Neural cell (in vitro differentiated cells): ENCODE data around the gene EPC2. TPM values are rescaled to one million over a fixed set of nuclear protein-coding genes. Genes with fewer than 3 reads are reported as not detected.
A peak's percentile ranks its signal among the peaks of the same experiment; 100 is the strongest.

Source experiments
- H2AFZ ChIP-seq: fragments of 200-600, 300-800 bp; sonication (generic), shearing (Covaris generic); 2 replicates; pipeline ENCODE4 v1.6.0; 2014; ENCODE audit warnings: low read depth, mild to moderate bottlenecking, antibody characterized with exemption, low read length, moderate library complexity
- H3F3A ChIP-seq: fragments of 200-600 bp; shearing (Covaris generic); 2 replicates; pipeline ENCODE4 v1.6.1; 2016; ENCODE audit warnings: mild to moderate bottlenecking, moderate library complexity, mixed read lengths, antibody characterized with exemption, low read length; ENCODE audit not compliant: insufficient read depth, poor library complexity, severe bottlenecking
- H3K27ac ChIP-seq: fragments of 200-600, 300-800 bp; sonication (generic), shearing (Covaris generic); 2 replicates; pipeline ENCODE4 v1.5.1; 2014; ENCODE audit warnings: mild to moderate bottlenecking, low read length, moderate library complexity
- H3K27me3 ChIP-seq: fragments of 300-800, 200-600 bp; sonication (generic), shearing (Covaris generic); 2 replicates; pipeline ENCODE4 v1.6.0; 2014; ENCODE audit warnings: mild to moderate bottlenecking, low read depth, low read length, moderate library complexity; ENCODE audit not compliant: insufficient read depth
- H3K36me3 ChIP-seq: fragments of 300-800, 200-600 bp; sonication (generic), shearing (Covaris generic); 2 replicates; pipeline ENCODE4 v1.5.1; 2014; ENCODE audit warnings: mild to moderate bottlenecking, antibody characterized with exemption, low read length, moderate library complexity; ENCODE audit not compliant: insufficient read depth
- H3K4me2 ChIP-seq: fragments of 300-800, 200-600 bp; sonication (generic), shearing (Covaris generic); 2 replicates; pipeline ENCODE4 v1.6.0; 2014; ENCODE audit warnings: mild to moderate bottlenecking, low read length
- H3K4me3 ChIP-seq: fragments of 300-800, 200-600 bp; sonication (generic), shearing (Covaris generic); 2 replicates; pipeline ENCODE4 v1.5.1; 2014; ENCODE audit warnings: mild to moderate bottlenecking, low read length, moderate library complexity
- H3K79me2 ChIP-seq: fragments of 200-600 bp; shearing (Covaris generic); replicated peaks from 2 replicates; pipeline ENCODE4 v1.6.0; 2014; ENCODE audit warnings: mild to moderate bottlenecking, low read length, moderate library complexity; ENCODE audit not compliant: insufficient read depth
- H3K9ac ChIP-seq: fragments of 300-800, 200-600 bp; sonication (generic), shearing (Covaris generic); 2 replicates; pipeline ENCODE4 v1.6.1; 2016; ENCODE audit warnings: mild to moderate bottlenecking, low read length, mixed read lengths
- H3K9me2 ChIP-seq: fragments of 200-600 bp; shearing (Covaris generic); 2 replicates; pipeline ENCODE4 v1.6.1; 2016; ENCODE audit warnings: mild to moderate bottlenecking, low read length, mixed read lengths; ENCODE audit not compliant: insufficient read depth
- H3K9me3 ChIP-seq: fragments of 200-600, 300-800 bp; sonication (generic), shearing (Covaris generic); 2 replicates; pipeline ENCODE4 v1.6.1; 2016; ENCODE audit warnings: mild to moderate bottlenecking, mixed run types, low read length, moderate library complexity, mixed read lengths
- H4K20me1 ChIP-seq: fragments of 200-600 bp; shearing (Covaris generic); 2 replicates; pipeline ENCODE4 v1.6.1; 2016; ENCODE audit warnings: mild to moderate bottlenecking, mixed run types; ENCODE audit not compliant: insufficient read depth
- EP300 ChIP-seq: fragments of 450-650 bp; conservative IDR thresholded peaks from 2 replicates; pipeline ENCODE4 v1.6.1; 2014; ENCODE audit warnings: antibody characterized with exemption, mild to moderate bottlenecking, moderate library complexity; ENCODE audit not compliant: poor library complexity, severe bottlenecking
- EZH2 ChIP-seq: fragments of 200-600, 300-800 bp; shearing (Covaris generic), sonication (generic); IDR thresholded peaks from 2 replicates; pipeline ENCODE4 v1.6.1; 2014; ENCODE audit warnings: antibody characterized with exemption, low read length, borderline replicate concordance, mild to moderate bottlenecking; ENCODE audit not compliant: insufficient read depth, poor library complexity, severe bottlenecking
- MXI1 ChIP-seq: fragments of 450-650 bp; conservative IDR thresholded peaks from 2 replicates; pipeline ENCODE4 v1.6.1; 2014; ENCODE audit warnings: antibody characterized with exemption, mild to moderate bottlenecking; ENCODE audit not compliant: poor library complexity, severe bottlenecking
- POLR2AphosphoS5 ChIP-seq: IDR thresholded peaks from 2 replicates; pipeline ENCODE4 v1.6.1; 2012
- RAD21 ChIP-seq: fragments of 450-650 bp; conservative IDR thresholded peaks from 2 replicates; pipeline ENCODE4 v1.6.1; 2014; ENCODE audit warnings: antibody characterized with exemption, mild to moderate bottlenecking, moderate library complexity
- REST ChIP-seq: IDR thresholded peaks from 2 replicates; pipeline ENCODE4 v1.6.1; 2012; ENCODE audit warnings: borderline replicate concordance
- SMC3 ChIP-seq: fragments of 450-650 bp; conservative IDR thresholded peaks from 2 replicates; pipeline ENCODE4 v1.6.1; 2014; ENCODE audit warnings: antibody characterized with exemption, mild to moderate bottlenecking, moderate library complexity; ENCODE audit not compliant: poor library complexity
- TAF1 ChIP-seq: IDR thresholded peaks from 2 replicates; pipeline ENCODE4 v1.6.1; 2012; ENCODE audit warnings: low read depth
- polyA plus RNA-seq: library from polyadenylated mRNA; depleted of rRNA; stranded (reverse); fragments of >200 nt; gene quantifications from 2 replicates; pipeline ENCODE4 v1.2.3, GENCODE V29; 2014
- TF ChIP-seq, protein P1 (sequence below): fragments of 450-650 bp; IDR thresholded peaks from 2 replicates; pipeline ENCODE4 v1.5.1; 2014; ENCODE audit warnings: antibody characterized with exemption, mild to moderate bottlenecking, moderate library complexity; ENCODE audit not compliant: poor library complexity, severe bottlenecking

The EPC2 gene
- polyA plus RNA-seq, 1 donor from 2014 or later, result 43.9 TPM

- H4K20me1 ChIP-seq, result no peaks in the 10 kb centered on the region
- H3K4me3 ChIP-seq, result no peak overlapping the region
- no peaks in the 10 kb centered on the region for H3K79me2 ChIP-seq
- H3K27ac ChIP-seq, result no peak overlapping the region
- no peaks in the 10 kb centered on the region for H3K36me3 ChIP-seq
- H2AFZ ChIP-seq, result no peak overlapping the region
- TF ChIP-seq MXI1, result no peak
- no peak for TF ChIP-seq TAF1
- no peak for TF ChIP-seq REST
- no peak for TF ChIP-seq RAD21
- no peak for TF ChIP-seq POLR2AphosphoS5
- TF ChIP-seq, protein P1, sequence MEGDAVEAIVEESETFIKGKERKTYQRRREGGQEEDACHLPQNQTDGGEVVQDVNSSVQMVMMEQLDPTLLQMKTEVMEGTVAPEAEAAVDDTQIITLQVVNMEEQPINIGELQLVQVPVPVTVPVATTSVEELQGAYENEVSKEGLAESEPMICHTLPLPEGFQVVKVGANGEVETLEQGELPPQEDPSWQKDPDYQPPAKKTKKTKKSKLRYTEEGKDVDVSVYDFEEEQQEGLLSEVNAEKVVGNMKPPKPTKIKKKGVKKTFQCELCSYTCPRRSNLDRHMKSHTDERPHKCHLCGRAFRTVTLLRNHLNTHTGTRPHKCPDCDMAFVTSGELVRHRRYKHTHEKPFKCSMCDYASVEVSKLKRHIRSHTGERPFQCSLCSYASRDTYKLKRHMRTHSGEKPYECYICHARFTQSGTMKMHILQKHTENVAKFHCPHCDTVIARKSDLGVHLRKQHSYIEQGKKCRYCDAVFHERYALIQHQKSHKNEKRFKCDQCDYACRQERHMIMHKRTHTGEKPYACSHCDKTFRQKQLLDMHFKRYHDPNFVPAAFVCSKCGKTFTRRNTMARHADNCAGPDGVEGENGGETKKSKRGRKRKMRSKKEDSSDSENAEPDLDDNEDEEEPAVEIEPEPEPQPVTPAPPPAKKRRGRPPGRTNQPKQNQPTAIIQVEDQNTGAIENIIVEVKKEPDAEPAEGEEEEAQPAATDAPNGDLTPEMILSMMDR, result no peak
- no peak for TF ChIP-seq EP300
- TF ChIP-seq SMC3, result no peak
- TF ChIP-seq EZH2, result no peak
- H3K9ac ChIP-seq, result no peak overlapping the region
- H3K4me2 ChIP-seq, result no peak overlapping the region
- H3K9me2 ChIP-seq, result no peaks in the 10 kb centered on the region
- no peaks in the 10 kb centered on the region for H3F3A ChIP-seq
- no peaks in the 10 kb centered on the region for H3K27me3 ChIP-seq
- H3K9me3 ChIP-seq, result no peaks in the 10 kb centered on the region
Measured at GRCh38 chr2:148627224-148627623, 17.3 kb upstream of the EPC2 start.

- no peaks in the 10 kb centered on the region for H3K79me2 ChIP-seq
- no peak overlapping the region for H3K9ac ChIP-seq
- H3K27ac ChIP-seq, result no peak overlapping the region
- H2AFZ ChIP-seq, result no peak overlapping the region
- no peaks in the 10 kb centered on the region for H4K20me1 ChIP-seq
- H3K9me3 ChIP-seq, result no peaks in the 10 kb centered on the region
- no peaks in the 10 kb centered on the region for H3K36me3 ChIP-seq
- no peak overlapping the region for H3K4me2 ChIP-seq
- no peak overlapping the region for H3K4me3 ChIP-seq
- H3K9me2 ChIP-seq, result no peaks in the 10 kb centered on the region
- no peaks in the 10 kb centered on the region for H3K27me3 ChIP-seq
- H3F3A ChIP-seq, result no peaks in the 10 kb centered on the region
- TF ChIP-seq SMC3 (no peak), POLR2AphosphoS5 (peak; percentile 62)
Measured at GRCh38 chr2:148634749-148635148, 9.8 kb upstream of the EPC2 start.

DNA sequence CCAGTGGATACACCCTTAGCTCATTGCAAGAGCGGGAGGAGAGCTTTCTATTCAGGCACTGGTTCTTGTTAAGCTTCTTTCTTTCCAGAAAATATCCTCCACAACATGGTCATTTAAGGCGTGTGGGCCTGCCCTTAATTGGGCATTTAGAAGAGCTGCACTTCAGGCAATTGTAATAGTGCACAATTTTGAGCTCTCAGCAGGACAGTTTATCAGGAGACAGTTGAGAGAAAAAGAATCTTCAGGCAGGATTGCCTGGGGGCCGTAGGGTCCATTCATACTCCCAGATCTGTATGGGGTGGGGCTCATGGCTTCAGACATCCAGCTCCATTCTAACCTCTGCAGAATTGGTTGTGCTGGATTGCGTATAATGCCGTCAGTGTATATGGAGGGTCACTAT, 6.0 kb upstream of the EPC2 start:
- H3K9ac ChIP-seq, result no peak overlapping the region
- no peaks in the 10 kb centered on the region for H3K36me3 ChIP-seq
- no peaks in the 10 kb centered on the region for H3K9me3 ChIP-seq
- H3K79me2 ChIP-seq, result no peaks in the 10 kb centered on the region
- H4K20me1 ChIP-seq, result no peaks in the 10 kb centered on the region
- peaks cover 4% of the 10 kb centered on the region for H3K27me3 ChIP-seq
- no peak overlapping the region for H3K4me2 ChIP-seq
- H3K9me2 ChIP-seq, result no peaks in the 10 kb centered on the region
- no peak overlapping the region for H2AFZ ChIP-seq
- no peak overlapping the region for H3K27ac ChIP-seq
- H3K4me3 ChIP-seq, result no peak overlapping the region
- H3F3A ChIP-seq, result peaks cover under 1% of the 10 kb centered on the region
- no peak for TF ChIP-seq TAF1
- no peak for TF ChIP-seq MXI1
- no peak for TF ChIP-seq SMC3
- TF ChIP-seq POLR2AphosphoS5, result no peak
- TF ChIP-seq, protein P1, result no peak
- TF ChIP-seq EP300, result no peak
- no peak for TF ChIP-seq REST
- TF ChIP-seq EZH2, result no peak
- no peak for TF ChIP-seq RAD21
